Colonic mucosa (tissue), 4 donors: ENCODE results near the gene CDC34. TPM values are rescaled to one million over a fixed set of nuclear protein-coding genes. Genes with fewer than 3 reads are reported as not detected.

ENCODE experiments used
- DNase-seq: peaks from one replicate; pipeline ENCODE4 v3.0.0-alpha.2; 2020
- H3K27ac ChIP-seq: fragments of 200-600 bp; one replicate; pipeline ENCODE4 v1.8.0; 2021
- H3K27me3 ChIP-seq: fragments of 200-600 bp; one replicate; pipeline ENCODE4 v1.8.0; 2021
- H3K36me3 ChIP-seq: fragments of 200-600 bp; one replicate; pipeline ENCODE4 v1.8.0; 2021
- H3K4me1 ChIP-seq: fragments of 200-600 bp; one replicate; pipeline ENCODE4 v1.8.0; 2021; ENCODE audit warnings: mild to moderate bottlenecking
- H3K4me3 ChIP-seq: fragments of 200-600 bp; one replicate; pipeline ENCODE4 v1.8.0; 2021
- H3K9ac ChIP-seq, 2 donors: one replicate each; pipeline ENCODE4 v1.7.0; 2013; ENCODE audit warnings: control low read depth in 2 of 2, low read depth in 2 of 2, low read length in 2 of 2
- H3K9me3 ChIP-seq: fragments of 200-600 bp; one replicate; pipeline ENCODE4 v1.8.0; 2021
- intact Hi-C: fragments of 100-400 bp; cut with DNase I; formaldehyde crosslinking; loops from one replicate; pipeline ENCODE4 v1.14.1; 2022
- total RNA-seq, 2 donors: library from RNA; stranded (reverse); fragmentation: NEBNext Ultra II Directional in 1 of 2; extraction: Animal tissue kit (Norgen Biotek cat#: 25700) in 1 of 2; gene quantifications; one replicate each; pipeline ENCODE4 v1.2.1, GENCODE V29; 2021
- TF ChIP-seq, protein P1 (sequence below): fragments of 200-600 bp; IDR thresholded peaks from one replicate; pipeline ENCODE4 v1.8.0; 2022; ENCODE audit warnings: antibody characterized with exemption, mild to moderate bottlenecking
- donor health status: healthy.
- donor health status: DM: no; HTN: no; CAD: no.
- donor health status: DM: no; HTN: no; CAD: no.

Gene CDC34
- total RNA-seq, 2 donors from 2014 or later, result 60.7 to 93.4 TPM

DNA sequence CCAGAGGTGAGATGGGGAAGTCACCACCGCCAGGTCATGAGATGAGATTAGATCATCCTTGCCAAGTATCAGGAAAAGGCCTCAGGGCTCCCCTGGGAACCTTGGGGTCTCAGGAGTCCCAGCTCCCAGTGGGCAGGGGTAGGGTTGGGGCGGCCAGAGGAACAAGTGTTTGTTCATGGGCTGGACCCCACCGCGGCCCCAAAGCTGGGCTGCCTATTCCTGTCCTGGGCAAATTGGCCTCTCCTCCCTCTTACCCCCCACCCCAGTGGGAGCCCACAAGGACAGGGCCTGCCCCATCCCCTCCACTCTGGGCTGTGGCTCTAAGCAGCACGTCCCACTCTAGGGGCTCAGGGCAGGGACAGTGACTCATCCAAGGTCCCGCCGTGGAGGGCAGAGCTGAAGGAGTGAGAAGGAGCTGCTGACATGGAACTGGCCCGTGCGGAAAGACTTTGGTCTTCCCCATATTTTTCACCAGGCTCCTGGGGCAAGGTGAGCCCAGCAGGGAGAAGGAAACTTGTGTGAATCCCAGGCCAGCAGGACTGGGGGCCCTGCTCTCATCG, 54.1 kb downstream of the CDC34 start:
- Histone ChIP-seq H3K27me3 (peaks cover 23% of the 10 kb centered on the region), H3K9ac (no peak overlapping the region), H3K36me3 (peaks cover 7% of the 10 kb centered on the region), H3K27ac (no peak overlapping the region), H3K4me1 (peaks cover 4% of the 10 kb centered on the region), H3K4me3 (no peak overlapping the region), H3K9me3 (no peaks in the 10 kb centered on the region)
- TF ChIP-seq, protein P1, sequence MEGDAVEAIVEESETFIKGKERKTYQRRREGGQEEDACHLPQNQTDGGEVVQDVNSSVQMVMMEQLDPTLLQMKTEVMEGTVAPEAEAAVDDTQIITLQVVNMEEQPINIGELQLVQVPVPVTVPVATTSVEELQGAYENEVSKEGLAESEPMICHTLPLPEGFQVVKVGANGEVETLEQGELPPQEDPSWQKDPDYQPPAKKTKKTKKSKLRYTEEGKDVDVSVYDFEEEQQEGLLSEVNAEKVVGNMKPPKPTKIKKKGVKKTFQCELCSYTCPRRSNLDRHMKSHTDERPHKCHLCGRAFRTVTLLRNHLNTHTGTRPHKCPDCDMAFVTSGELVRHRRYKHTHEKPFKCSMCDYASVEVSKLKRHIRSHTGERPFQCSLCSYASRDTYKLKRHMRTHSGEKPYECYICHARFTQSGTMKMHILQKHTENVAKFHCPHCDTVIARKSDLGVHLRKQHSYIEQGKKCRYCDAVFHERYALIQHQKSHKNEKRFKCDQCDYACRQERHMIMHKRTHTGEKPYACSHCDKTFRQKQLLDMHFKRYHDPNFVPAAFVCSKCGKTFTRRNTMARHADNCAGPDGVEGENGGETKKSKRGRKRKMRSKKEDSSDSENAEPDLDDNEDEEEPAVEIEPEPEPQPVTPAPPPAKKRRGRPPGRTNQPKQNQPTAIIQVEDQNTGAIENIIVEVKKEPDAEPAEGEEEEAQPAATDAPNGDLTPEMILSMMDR, result no peak
- intact Hi-C loops, result loop anchor here (10.0 kb wide), 1 partner anchor 79 kb away; the partner anchor contains the start of gene RNF126
- no peak for DNase-seq

- intact Hi-C loops, result loop anchor here (10.0 kb wide), 1 partner anchor 77 kb away; the partner anchor contains the start of gene RNF126
- TF ChIP-seq, protein P1, result peak; percentile 49
- Histone ChIP-seq H3K9ac (no peak overlapping the region), H3K4me1 (peaks cover 4% of the 10 kb centered on the region), H3K27me3 (peaks cover 36% of the 10 kb centered on the region), H3K36me3 (no peaks in the 10 kb centered on the region), H3K9me3 (no peaks in the 10 kb centered on the region), H3K27ac (no peak overlapping the region), H3K4me3 (no peak overlapping the region)
- peak; percentile 67 for DNase-seq
Observed at GRCh38 chr19:588093-588740, 56.7 kb downstream of the CDC34 start.

- intact Hi-C loops, result loop anchor here (10.0 kb wide), 1 partner anchor 76 kb away; the partner anchor contains the start of gene RNF126
- Histone ChIP-seq H3K4me1 (peaks cover 4% of the 10 kb centered on the region), H3K4me3 (no peak overlapping the region), H3K36me3 (no peaks in the 10 kb centered on the region), H3K27me3 (peaks cover 36% of the 10 kb centered on the region), H3K27ac (no peak overlapping the region), H3K9ac (no peak overlapping the region), H3K9me3 (no peaks in the 10 kb centered on the region)
- DNase-seq, result no peak
- TF ChIP-seq, protein P1, result no peak
Observed at GRCh38 chr19:588741-589692, 57.5 kb downstream of the CDC34 start.

- H3K27ac ChIP-seq, result no peak within 1 kb of the TSS
- TF ChIP-seq, protein P1, result no peak
- H3K27me3 ChIP-seq, result peaks cover 36% of the 10 kb centered on the region
- no peaks in the 10 kb centered on the region for H3K36me3 ChIP-seq
- no peak within 1 kb of the TSS for H3K4me3 ChIP-seq
- H3K9me3 ChIP-seq, result no peaks in the 10 kb centered on the region
- intact Hi-C loops, result loop anchor here (10.0 kb wide), 1 partner anchor 75 kb away; the partner anchor contains the start of gene RNF126
- DNase-seq, result no peak
- peaks cover 4% of the 10 kb centered on the region for H3K4me1 ChIP-seq
- H3K9ac ChIP-seq, result no peak within 1 kb of the TSS
Observed at GRCh38 chr19:589693-590395, 58.3 kb downstream of the CDC34 start, which contains the start of gene HCN2. HCN2 (plus strand) TSS chr19:589881; CDS start chr19:589946, 65 bp downstream.

GRCh38 chr19:590396-590745, 58.8 kb downstream of the CDC34 start:
- H3K27me3 ChIP-seq, result peaks cover 36% of the 10 kb centered on the region
- H3K9me3 ChIP-seq, result no peaks in the 10 kb centered on the region
- TF ChIP-seq, protein P1, result no peak
- intact Hi-C loops, result no loop called here
- H3K4me1 ChIP-seq, result peaks cover 4% of the 10 kb centered on the region
- H3K4me3 ChIP-seq, result no peak overlapping the region
- no peak for DNase-seq
- no peak overlapping the region for H3K9ac ChIP-seq
- no peak overlapping the region for H3K27ac ChIP-seq
- H3K36me3 ChIP-seq, result no peaks in the 10 kb centered on the region
